ENCODE measurements around the gene JMJD8.

- TF ChIP-seq, protein P1, sequence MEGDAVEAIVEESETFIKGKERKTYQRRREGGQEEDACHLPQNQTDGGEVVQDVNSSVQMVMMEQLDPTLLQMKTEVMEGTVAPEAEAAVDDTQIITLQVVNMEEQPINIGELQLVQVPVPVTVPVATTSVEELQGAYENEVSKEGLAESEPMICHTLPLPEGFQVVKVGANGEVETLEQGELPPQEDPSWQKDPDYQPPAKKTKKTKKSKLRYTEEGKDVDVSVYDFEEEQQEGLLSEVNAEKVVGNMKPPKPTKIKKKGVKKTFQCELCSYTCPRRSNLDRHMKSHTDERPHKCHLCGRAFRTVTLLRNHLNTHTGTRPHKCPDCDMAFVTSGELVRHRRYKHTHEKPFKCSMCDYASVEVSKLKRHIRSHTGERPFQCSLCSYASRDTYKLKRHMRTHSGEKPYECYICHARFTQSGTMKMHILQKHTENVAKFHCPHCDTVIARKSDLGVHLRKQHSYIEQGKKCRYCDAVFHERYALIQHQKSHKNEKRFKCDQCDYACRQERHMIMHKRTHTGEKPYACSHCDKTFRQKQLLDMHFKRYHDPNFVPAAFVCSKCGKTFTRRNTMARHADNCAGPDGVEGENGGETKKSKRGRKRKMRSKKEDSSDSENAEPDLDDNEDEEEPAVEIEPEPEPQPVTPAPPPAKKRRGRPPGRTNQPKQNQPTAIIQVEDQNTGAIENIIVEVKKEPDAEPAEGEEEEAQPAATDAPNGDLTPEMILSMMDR (IDR thresholded peaks at IDR 0.05): no peak
- TF ChIP-seq POLR2AphosphoS5 (IDR thresholded peaks at IDR 0.05; ENCODE audit: insufficient read depth in 1 of 2, low read depth in 1 of 2): no peak
Measured at GRCh38 chr16:728890-729744, 45.0 kb upstream of the JMJD8 start.

Data from vagina (tissue), 2 donors.